Activated B cell treated with CpG ODN at 0.5 μM for 24 hours (primary cell): ENCODE results near the gene ZNF346. TPM values are rescaled to one million over a fixed set of nuclear protein-coding genes. Genes with fewer than 3 reads are reported as not detected.
A peak's percentile ranks its signal among the peaks of the same experiment; 100 is the strongest.

ENCODE experiments used
- ATAC-seq: fragments of 200-7000 bp; cut with Tn5 transposase; one replicate; pipeline ENCODE4 v1.10.0; 2021; ENCODE audit warnings: low read depth, mild to moderate bottlenecking, moderate library complexity
- CTCF ChIA-PET: fragments of 350-600 bp; sonication (Branson Sonifier 250); formaldehyde crosslinking; loops from one replicate; lab custom pipeline; 2021; ENCODE audit warnings: antibody characterized with exemption; lab: Charles Lee
- POLR2A ChIA-PET: fragments of 350-600 bp; sonication (Branson Sonifier 250); formaldehyde crosslinking; loops from one replicate; lab custom pipeline; 2021; ENCODE audit warnings: antibody characterized with exemption; lab: Charles Lee
- DNase-seq: peaks from one replicate; pipeline ENCODE4 v3.0.0; 2022
- H3K27ac Mint-ChIP-seq: one replicate; pipeline ENCODE4 v1.8.0; 2020; ENCODE audit warnings: mixed read lengths
- H3K27me3 Mint-ChIP-seq: one replicate; pipeline ENCODE4 v1.8.0; 2021; ENCODE audit warnings: mixed read lengths
- H3K36me3 Mint-ChIP-seq: one replicate; pipeline ENCODE4 v1.8.0; 2021; ENCODE audit warnings: low read depth, mixed read lengths
- H3K4me1 Mint-ChIP-seq: one replicate; pipeline ENCODE4 v1.8.0; 2021; ENCODE audit warnings: mixed read lengths
- H3K4me3 Mint-ChIP-seq: one replicate; pipeline ENCODE4 v1.8.0; 2020; ENCODE audit warnings: mild to moderate bottlenecking, mixed read lengths
- H3K9me3 Mint-ChIP-seq: one replicate; pipeline ENCODE4 v1.8.0; 2020; ENCODE audit warnings: mixed read lengths
- CTCF ChIP-seq: fragments of 200-600 bp; IDR thresholded peaks from one replicate; pipeline ENCODE4 v1.8.0; 2022; ENCODE audit warnings: antibody characterized with exemption, mild to moderate bottlenecking
- intact Hi-C: fragments of 100-400 bp; cut with micrococcal nuclease; formaldehyde crosslinking; loops from one replicate; pipeline ENCODE4 v1.15.1; 2024
- total RNA-seq: library from RNA; stranded (reverse); gene quantifications from 2 replicates; pipeline ENCODE4 v1.2.3, GENCODE V29; 2022

Gene ZNF346
- total RNA-seq, 1 donor from 2014 or later, result 31.4 TPM

DNA sequence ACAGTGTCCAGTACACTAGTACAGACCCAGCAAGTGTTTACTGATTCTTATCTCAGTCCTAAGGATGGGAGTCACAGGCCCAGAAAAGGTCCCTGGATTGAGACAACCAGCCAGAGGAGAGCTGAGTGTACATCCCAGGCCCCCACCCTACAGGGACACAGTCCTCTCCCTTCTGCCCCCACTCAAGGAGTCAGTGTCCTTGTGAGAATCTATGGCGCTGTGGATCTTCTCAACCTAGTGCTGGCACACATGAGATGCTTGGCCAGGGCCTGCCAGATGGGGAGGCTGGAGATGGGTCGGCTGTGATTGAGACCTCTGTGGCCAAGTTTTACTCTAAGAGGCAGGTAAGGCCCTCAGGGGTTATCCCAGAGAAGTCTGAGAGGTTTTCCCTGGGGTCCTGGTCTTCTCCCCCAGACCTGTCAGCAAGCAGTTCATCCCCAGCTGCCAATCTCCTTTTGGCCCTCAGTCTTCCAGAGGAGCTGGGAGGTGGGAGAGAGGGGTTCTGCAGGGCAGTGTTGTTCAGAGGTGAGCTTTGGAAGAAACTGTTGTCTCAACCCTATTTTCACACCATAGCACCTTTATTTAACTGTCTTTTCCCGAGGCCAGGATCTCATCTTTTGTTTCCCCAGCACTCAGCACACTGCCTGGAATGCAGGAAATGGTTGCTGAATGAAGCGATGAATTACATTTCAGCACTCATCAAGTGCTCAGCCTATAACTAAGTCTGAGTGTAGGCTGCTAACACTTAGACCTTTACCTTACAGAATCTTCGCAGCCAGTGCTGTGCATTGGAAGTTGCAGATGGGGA lies 107.9 kb downstream of the ZNF346 start:
- DNase-seq (no peak), ATAC-seq (no peak)
- peaks cover 4% of the 10 kb centered on the region for H3K36me3 Mint-ChIP-seq
- H3K27me3 Mint-ChIP-seq, result no peaks in the 10 kb centered on the region
- peak overlapping the region; percentile 44 for H3K4me3 Mint-ChIP-seq
- peak overlapping the region; percentile 83 for H3K27ac Mint-ChIP-seq
- POLR2A ChIA-PET, result interaction anchor here (0.5 kb wide), 1 partner anchor 34 kb away, joined by 3 read pairs; no protein-coding TSS in a partner anchor
- CTCF ChIA-PET, result no interaction called here
- intact Hi-C loops, result loop anchor here (5.0 to 10.0 kb wide), 5 partner anchors 47 to 746 kb away; partner anchors contain the start of genes HIGD2A, LMAN2, NOP16 and RNF44
- no peak for TF ChIP-seq CTCF
- peaks cover 32% of the 10 kb centered on the region for H3K4me1 Mint-ChIP-seq
- H3K9me3 Mint-ChIP-seq, result no peaks in the 10 kb centered on the region

Other genes starting within 250 kb of the ZNF346 start
- gene UNC5A, start 212.1 kb upstream of the ZNF346 start, total RNA-seq, result not detected in 2 replicates
- 0.10 and 0.55 TPM in 2 replicates for gene HK3, start 123.3 kb upstream of the ZNF346 start, total RNA-seq
- 72.5 and 75.8 TPM in 2 replicates for gene UIMC1, start 15.9 kb upstream of the ZNF346 start, total RNA-seq
- 1.5 and 3.0 TPM in 2 replicates for gene FGFR4, start 64.2 kb downstream of the ZNF346 start, total RNA-seq
- gene NSD1, start 111.1 kb downstream of the ZNF346 start, total RNA-seq, result 103 and 108 TPM in 2 replicates